HG03378 (cell line): Measurements from ENCODE around the gene RERG.

Experiments used
- ATAC-seq: cut with Tn5 transposase; IDR thresholded peaks from one replicate; pipeline ENCODE4 v1.9.1; 2021; ENCODE audit warnings: mild to moderate bottlenecking, moderate library complexity; ENCODE audit not compliant: unreplicated experiment

RERG gene

GRCh38 chr12:15220451-15220850, 766 bp downstream of the RERG start:
- no peak for ATAC-seq

DNA sequence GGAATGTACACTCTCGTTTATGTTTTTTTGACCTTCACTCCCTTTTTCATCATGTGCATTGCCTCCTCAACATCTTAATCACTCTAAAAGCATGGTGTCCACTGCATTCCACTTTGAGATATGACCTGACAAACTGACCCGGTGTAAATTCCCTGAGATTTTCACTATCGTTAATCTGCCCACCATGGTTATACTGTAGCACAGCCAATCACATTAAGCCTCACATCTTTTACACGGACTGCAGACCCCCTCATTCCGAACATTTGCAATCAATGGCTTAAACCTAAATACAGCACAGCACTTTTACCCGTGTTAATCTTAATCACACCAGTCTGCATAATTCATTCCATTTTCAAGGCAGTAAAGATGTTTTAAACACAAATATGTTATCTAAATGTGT, 2.4 kb downstream of the RERG start:
- ATAC-seq, result no peak

DNA sequence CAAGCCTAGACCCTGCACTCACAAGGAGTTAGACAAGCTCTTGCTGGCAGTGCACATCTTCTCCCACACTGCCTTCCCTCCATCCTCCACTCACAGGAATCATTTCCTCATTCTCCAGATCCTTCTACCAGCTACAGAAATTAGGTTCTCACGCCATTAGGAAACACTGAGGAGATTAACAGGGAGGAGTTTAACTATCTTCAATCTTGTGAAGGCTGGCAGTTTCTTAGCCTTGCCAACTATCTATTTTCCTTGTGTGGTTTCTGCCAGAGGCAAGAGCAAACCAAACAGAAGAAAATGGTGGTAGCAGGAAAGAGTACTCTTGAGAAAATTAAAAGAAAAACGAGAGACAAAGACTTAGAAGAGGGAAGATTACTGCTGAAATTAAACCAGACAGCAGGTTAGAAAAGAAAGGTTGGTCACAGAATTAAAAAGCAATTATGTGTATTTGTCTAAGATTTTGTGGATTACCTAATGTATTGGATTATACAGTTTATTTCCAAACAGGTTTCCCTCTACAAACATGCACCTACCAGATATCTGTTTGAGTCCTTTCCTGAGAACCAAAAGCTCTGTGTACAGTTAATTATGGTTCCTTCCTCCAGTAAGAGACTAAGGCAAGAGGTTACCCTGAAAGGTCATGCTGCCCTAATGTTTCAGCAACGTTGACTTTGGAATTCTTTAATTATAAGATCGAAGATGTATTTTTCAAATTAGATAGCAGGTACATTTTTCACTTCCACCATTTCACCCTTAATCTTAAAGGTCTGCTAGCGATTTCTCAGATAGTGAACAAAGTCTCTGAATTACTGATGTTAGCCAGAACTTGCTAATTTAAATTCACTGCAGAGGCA, 5.0 kb downstream of the RERG start:
- ATAC-seq, result no peak

- no peak for ATAC-seq
Observed at GRCh38 chr12:15214851-15215601, 6.2 kb downstream of the RERG start.

DNA sequence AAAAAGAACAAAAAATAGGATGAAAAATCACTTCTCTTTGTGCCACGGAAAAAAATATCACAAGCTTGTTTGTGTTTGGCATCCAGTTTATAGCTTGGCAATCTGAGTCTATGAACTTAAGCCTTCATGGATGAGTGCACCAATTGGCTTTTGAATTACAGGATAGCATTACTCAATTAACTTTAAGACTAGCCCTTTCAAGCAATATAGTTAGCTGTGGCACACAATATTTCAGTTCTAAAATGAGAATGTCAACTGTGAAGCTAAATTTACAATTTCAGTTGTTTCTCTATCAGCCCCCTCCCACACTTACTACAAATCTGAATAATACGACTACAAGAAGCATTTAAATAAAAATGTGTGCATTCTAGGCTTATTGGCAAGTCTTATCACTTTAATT, 8.3 kb downstream of the RERG start:
- no peak for ATAC-seq

DNA sequence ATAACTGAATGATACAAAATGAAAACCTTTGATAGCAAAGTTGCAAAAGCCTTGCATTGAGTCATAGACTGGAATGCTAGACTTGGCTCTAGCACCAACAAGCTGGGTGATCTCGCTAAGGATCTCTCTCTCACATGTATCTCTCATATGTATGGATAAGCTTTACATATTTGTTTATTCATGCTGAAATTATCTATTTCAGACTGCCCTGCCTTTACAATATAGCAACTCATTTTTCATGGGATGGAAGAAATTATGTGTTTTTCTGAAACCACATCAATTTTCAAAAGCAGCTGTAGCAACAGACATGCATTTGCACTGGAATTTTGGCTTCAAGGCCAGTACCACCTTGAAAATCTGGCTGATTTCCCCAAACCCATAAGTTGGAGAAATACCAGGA, 11.4 kb downstream of the RERG start:
- ATAC-seq, result no peak

GRCh38 chr12:15208871-15209656, 12.2 kb downstream of the RERG start:
- ATAC-seq, result no peak

DNA sequence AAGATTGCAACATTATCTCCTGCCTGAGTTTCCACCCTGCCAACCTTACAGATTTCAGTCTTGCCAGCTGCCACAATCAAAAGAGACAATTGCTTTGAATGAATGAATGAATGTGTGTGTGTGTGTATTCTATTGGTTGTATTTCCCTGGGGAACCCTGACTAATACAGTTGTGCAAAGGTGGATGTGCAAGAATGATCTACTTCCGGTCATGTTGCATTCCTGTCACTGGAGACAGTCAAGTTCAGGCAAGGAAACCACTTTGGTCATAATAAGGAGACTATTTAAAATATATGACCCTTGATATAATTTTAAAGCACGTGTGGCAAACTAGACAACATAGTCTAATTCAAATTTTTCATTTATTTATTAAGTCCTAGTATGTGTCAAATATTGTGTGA, 13.1 kb downstream of the RERG start:
- no peak for ATAC-seq

GRCh38 chr12:15206831-15207389, 14.3 kb downstream of the RERG start:
- ATAC-seq, result no peak

DNA sequence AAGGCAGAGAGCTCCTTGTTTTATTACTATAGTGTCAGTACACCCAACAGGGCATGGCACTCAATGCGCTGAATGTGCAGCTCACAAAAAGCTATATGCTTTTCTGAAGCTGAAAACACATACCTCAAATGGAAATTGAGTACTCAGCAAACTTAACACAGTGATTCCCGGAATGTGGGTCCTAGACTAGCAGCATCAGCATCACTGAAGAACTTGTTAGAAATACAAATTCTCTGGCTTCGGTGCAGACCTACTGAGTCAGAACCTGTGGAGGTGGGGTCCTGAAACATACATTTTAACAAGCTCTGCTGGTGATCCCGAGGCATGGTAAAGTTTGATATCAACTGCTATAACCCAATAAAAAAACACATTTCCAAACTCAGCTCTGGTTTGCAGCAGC, 14.9 kb downstream of the RERG start:
- no peak for ATAC-seq

DNA sequence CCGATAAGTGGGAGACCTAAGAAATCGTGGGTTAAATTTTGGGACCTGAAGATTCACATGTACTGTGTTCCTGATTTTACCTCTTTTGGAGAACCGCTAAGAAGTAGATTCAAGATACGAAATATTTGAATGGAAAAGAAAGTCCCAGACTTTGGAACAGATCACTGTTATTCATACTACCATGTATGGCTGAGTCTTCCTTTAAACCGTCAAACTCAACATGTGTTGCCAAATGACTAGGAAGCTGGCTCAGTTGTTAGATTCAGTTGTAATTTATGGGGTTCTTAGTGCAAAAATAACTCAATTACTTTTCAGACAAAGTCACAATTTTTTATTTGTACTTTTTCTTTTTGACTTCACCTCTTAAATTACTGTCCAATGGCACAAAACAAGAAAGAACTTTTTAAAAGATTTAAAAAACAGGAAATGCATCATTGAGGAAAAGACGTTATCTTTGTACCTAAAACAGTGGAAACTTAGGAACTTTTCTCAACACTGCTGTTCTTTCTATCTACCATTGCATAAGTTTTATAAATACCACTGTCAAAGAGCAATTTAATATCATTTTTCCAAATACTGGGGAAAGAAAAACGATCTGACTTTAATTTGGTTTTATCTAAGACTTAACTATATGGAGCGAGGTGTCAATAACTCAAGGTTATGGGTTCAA, 15.7 kb downstream of the RERG start:
- no peak for ATAC-seq

DNA sequence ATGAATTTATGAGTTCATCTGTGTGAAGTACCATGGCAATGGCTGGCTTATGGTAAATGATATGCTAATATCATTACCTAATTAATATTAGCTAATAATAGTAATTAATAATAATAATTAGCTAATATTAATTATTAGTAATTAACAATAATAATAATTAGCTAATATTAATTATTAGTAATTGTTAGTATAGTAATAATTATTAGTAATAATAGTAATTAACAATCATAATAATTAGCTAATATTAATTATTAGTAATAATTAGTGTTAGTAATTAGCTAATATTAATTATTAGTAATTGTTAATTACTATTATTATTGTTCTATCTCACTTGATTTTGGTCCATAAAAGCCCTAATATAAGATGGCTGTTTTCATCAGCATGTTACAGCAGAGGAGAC, 19.8 kb downstream of the RERG start:
- ATAC-seq, result no peak

- ATAC-seq, result no peak
Observed at GRCh38 chr12:15201056-15201455, 20.2 kb downstream of the RERG start.

DNA sequence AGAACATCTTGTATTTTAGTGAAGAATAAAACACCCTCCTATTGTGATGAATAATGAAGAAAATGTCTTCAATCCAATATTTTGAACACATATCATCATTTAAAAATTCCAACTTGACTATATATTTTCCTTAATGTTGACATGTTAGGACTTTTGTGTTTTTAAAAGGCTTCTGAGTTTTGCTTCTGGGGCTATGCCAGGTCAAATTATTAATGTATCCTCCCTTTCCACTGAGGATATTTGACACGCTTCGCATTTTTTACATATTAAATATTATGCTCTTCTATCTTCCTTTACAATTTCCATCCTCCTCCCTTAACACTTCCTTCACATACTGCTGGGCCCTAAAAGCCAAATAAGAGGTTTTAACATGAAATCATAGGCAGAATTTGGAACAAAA, 20.6 kb downstream of the RERG start:
- no peak for ATAC-seq

DNA sequence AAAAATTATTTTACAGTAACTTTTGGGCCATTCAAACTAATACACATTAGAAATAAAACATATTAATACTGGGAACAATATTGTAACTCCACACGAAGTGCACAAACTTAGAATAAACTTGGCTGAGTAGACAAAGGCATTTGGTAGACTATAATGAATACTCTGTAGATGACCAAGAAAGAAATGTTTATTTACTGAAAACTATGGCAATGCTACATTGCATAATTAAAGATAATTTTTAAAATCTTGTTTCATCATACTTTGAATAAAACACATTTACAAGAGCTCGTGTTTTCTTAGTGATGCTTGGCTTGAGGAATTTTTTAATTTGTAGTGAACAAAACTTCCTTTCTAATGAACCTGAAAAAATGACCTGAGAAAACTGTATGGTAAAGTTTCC, 21.3 kb downstream of the RERG start:
- no peak for ATAC-seq

DNA sequence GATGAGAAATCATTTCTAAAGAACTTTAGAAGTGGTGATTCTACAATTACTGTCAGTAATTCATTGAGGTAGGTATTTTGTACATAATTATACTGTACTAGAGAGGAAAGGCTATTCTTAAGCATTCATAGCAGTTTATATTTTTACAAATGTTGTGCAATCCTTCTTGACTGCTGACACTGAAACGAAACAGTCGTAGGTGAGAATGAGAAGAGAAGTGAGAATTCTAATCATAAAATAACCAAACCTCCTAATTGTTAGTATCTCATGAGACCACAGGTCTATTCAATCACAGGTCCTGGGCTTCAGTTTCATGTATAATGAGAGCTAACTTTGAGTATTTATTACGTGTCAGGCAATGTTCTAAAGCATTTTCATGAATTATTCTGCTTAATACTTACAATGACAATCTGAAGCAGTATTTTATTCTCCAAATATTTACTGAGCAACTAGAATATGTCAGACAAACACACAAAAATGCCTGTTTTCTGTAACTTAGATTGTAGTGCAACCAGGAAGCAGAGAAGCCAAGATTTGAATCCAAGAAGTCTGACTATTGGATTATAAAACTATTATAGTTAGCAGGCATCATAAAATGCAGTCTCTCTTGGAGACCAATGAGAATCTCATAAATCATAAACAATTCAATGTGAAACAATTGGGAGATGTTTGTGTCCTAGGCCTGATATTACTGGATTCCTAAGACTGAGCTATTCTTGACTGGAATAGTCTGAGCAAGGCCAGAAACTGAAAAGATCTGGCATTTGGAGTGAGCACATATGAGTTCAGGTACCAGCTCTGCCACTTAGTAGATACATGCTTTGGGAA, 24.3 kb downstream of the RERG start:
- no peak for ATAC-seq

DNA sequence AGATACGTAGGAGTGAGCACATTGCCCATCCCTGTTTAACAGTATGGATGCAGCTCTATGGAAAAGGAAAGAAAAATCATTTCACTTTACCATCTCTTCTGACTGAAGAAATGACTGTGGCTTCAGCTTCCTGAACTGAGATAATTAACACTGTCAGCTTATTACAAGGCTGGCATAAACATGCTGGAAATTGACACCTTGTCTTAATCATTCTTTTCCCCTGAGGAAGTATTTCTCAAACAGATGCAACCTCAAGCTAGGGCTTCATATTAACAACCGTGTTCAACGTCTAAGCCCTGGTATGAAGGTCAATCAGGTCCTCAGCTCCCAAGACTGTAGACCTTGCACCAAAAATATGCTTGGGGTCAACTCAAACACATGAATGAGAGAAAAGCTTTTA, 25.0 kb downstream of the RERG start:
- no peak for ATAC-seq

GRCh38 chr12:15194456-15195368, 26.5 kb downstream of the RERG start:
- ATAC-seq, result no peak

DNA sequence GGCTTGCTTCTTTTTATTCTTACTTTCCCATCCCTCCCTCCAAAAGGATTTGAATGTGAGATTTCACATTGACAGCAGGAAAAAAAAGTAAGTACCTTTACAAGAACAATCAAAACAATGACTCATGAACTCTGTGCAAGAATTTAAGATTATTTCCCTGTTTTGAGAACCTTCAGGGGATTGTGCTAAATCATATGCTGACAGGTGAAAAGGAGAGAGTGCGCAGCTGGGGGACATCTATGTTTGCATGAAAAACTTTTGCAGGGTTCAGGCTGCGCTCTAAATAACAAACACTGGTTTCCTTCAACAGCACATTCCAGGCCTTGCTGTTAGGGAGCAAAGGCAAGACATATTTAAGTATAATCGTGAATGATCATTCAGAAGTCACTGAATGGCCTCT, 27.3 kb downstream of the RERG start:
- ATAC-seq, result no peak
